HG02610 (cell line): ENCODE results near the gene ELL.

Source experiments
- ATAC-seq: cut with Tn5 transposase; IDR thresholded peaks from one replicate; pipeline ENCODE4 v1.9.1; 2021; ENCODE audit warnings: mild to moderate bottlenecking, moderate library complexity; ENCODE audit not compliant: unreplicated experiment

The ELL gene

DNA sequence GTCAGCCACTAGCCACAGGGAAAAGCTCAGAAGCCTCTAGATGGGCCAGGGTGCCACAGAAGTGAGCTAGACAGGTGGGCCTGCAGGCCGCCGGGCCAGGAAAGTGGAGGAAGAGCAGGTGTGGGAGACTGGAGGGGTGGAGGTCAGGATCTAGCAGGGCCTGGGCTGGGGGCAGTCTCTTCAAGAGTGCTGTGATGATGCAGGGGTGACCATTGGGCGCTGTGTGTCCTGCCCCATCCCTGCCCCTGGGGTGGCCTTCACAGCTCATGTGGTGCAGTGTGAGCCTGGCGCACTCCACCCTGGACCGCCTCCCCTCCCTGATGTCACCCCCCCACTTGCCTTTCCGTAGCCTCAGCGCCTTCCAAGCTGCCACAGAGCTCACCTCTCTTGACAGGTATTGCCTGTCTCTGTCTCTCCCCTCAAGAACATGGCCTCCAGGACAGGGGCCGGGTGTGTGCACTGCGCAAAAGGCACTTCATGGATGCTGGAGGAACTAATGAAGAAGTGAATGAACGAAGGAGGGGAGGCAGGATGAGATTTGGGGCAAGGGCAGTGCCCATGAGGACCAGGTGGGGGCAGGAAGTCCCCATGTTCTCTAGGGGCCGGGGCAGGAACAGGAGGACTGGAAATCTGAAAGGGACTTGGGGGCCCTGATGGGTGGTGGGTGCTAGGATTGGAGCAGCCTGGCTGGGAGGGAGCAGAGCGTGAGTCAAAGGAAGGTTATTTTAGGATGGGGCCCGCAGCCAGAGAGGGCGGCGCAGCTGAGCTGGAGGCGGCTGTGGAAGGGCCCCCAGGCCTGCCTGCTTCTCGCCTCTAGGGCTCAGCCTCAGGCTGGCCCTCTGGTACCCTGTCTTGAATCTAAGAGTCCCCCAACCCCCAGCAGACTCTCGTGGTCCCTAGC is 96.1 kb downstream of the ELL start:
- no peak for ATAC-seq

DNA sequence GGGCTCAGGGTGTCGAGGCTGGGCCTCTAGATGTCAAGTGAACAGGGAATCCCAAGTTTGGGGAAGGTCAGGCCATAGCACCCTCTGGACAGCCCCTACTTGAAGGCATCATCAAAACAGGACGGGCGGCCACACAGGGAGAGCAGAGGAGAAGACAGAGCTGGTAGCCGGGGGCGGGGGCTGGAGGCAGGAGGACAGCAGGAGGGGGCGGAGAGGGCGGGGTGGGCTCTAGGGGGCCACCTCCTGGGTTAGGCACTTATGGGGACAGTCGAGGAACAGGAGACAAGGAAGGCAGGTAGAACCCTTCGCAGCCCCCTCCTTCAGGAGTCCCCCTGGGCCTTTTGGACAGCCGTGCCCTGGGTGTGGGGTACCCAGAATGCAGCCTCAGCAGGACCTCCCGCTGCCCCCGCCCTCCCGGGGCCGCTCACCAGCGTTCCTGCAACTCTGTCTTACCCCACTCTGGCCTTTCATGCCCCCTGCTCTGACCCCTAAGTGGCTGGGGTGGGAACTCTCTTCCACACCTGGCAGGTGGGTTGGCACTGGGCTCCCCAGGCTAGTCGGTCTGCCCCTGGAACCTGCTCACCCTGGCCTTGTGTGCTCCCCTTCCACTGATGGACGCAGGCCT is 96.9 kb downstream of the ELL start:
- no peak for ATAC-seq

DNA sequence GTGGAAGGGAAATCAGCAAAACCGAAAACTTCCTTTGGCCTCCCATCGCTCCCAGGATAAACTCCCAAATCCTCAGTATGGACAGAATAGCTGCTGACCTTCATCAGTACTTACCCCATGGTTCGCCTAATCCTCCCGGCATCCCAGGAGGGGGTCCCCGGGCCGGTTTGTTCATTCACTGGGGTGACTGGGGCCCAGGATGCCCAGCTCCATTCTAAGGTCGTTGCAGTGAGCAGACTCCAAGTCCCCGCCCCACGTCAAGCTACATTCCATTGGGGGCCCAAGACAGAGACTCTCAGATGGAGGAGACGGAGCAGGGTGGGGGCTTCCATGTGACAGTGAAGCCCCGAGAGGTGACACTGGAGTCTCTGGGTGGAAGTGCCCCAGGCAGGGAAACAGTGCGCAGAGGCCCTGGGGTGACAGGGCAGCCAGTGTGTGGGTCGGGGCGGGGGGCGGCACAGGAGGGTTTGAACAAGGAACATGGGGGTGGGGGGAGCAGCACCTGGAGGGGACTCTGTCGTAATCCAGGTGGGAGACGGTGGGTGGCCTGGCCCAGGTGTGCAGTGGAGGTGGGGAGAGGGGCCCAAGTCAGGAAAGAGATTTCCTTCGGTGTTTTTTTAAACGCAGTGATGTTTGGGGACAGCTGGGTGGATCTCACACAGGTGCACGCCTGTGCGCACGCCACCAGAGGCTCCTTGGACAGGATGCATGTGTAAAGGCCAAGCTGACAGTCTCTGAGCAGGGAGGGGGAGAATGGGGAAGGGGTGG is 97.6 kb downstream of the ELL start:
- ATAC-seq: no peak

GRCh38 chr19:18423258-18424020 is 98.4 kb downstream of the ELL start:
- ATAC-seq: no peak

- ATAC-seq: no peak
Measured at GRCh38 chr19:18422530-18423191, 99.2 kb downstream of the ELL start.

GRCh38 chr19:18421371-18421959 is 100.4 kb downstream of the ELL start:
- no peak for ATAC-seq

DNA sequence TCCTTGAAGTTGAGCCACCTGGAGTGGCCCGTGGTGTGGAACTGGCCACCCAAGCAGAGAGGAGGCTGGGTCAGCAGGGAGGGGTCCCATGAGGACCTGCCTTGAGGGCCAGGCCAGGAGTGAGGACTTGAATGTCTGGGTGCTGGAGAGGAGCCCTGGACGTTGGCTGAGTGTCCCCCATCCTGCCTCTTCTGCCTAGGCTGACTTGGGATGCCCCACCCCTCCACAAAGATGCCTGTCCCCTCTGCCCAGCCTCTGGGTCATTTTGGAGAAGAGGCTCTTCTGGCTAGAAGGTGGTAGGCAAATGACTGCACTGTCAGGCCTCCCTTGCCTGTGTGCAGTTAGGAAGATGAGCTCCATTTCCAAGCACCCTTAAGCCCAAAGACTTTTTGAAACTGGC is 100.9 kb downstream of the ELL start:
- ATAC-seq: no peak

DNA sequence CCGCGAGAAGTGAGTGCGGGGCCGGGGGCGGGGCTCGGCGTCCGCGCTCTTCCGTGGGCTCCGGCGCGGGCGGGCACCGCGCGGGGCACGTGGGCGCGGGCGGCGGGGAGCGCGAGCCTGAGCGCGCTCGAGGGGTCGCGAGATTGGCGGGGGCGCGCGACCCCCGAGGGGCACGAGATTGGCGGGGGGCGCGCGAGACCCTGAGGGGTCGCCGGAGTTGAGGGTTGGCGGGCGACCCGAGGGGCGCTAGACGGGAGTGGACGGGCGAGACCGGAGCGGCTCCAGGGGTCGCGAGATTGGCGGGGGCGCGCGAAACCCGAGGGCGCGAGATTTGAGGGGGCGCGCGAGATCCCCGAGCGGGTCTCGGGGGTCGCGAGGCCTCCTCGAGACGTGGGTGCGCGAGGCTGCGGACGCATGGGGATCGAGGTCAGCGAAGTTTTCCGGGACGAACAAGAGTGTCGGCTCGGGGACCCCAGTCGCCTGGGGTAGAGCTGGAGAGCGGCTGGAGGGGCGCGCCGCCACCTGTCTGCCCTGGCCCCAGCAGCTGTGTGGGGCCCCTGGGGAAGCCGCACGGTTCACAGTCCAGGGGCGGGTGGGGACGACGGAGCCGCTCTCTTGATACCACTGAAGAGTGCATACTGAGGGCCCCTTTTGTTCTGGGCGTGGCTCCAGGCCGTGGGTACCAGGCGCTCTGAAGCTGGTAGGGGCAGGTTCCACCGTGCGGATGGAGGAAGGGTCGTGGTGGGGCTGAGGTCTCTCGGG is 102.0 kb downstream of the ELL start:
- ATAC-seq: no peak

- no peak for ATAC-seq
Measured at GRCh38 chr19:18419195-18419698, 102.6 kb downstream of the ELL start, which contains the start of gene SSBP4. Gene SSBP4, plus strand, starts transcription at chr19:18419398. Its CDS starts 251 bp downstream, at chr19:18419649.

DNA sequence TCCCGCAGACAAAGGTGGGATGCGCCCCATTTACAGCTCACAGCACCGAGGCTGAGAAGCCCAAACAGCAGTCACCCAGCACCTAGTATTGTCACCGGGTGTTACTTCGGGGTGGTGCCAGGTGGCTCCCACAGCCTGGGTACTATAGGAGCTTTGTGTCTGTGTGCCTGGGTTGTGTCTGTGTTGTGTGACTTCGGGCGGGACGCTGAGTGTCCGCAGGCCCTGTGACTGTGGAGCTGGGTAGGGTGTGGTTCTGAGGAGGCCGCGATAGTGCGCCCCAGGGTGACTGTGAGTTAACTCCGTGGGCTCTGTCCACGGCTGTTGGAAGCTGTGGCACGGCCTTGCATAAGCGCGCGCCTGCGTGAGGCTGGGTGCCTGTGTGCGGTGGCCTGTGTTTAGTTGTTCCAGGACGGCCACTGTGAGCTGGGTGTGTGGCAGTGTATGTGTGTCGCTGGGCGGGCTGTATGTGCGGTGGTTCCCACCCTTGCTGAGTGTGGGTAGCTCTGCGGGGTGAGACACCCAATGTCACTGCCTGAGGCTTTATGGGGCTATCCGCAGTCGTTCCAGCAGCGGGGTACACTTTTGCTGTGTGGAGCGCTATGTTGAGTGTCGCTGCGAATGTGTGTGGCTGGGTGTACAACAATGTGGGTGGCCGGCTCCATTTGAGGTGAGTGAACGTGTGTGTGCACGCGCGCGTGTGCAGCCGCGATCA is 103.2 kb downstream of the ELL start:
- no peak for ATAC-seq

DNA sequence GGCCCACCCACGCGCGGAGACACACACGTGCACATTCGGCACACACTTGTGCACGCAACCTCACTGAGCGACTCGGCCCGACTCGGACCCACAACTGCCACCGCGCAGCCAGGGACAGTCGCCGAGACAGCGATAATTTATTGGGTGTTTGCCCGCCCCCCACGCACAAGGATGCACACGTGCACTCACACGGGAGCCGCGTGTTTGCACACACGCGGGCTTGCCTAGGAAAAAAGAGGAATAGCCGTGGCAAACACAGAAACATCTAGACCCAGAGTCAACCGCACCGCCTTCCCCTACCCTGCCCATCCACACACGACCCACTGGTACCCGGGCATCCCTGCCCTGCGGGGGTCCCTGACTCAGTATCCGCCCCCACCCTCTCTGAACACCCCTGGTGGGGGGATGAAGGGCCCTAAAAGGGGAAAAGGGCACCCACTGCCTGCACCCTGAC is 103.8 kb downstream of the ELL start:
- ATAC-seq: no peak

- ATAC-seq: no peak
Measured at GRCh38 chr19:18417250-18418028, 104.4 kb downstream of the ELL start.

DNA sequence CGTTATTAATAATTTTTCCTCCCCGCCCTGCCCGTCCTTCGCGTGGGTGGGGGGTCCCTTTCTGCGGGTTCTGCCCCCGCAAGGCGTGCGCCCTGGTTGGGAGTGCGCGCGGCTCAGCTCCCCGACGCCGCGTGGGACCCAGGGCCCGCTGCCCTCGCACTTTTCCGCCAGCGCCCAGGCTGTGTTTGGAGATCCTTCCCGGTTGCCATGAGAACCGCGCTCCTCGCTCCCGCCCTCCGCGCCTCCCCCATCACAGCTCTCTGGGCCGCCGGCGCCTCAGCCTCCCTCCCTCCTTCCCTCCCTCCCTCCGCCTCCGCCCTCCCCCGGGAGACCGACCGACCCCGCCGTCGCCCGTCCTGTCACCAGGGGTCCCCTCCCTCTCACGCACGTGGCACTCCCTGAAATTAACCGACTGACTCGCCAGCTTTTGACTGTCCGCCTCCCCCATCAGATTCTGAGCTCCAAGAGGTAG is 105.1 kb downstream of the ELL start:
- no peak for ATAC-seq

GRCh38 chr19:18415178-18415867 is 106.5 kb downstream of the ELL start:
- ATAC-seq: no peak

DNA sequence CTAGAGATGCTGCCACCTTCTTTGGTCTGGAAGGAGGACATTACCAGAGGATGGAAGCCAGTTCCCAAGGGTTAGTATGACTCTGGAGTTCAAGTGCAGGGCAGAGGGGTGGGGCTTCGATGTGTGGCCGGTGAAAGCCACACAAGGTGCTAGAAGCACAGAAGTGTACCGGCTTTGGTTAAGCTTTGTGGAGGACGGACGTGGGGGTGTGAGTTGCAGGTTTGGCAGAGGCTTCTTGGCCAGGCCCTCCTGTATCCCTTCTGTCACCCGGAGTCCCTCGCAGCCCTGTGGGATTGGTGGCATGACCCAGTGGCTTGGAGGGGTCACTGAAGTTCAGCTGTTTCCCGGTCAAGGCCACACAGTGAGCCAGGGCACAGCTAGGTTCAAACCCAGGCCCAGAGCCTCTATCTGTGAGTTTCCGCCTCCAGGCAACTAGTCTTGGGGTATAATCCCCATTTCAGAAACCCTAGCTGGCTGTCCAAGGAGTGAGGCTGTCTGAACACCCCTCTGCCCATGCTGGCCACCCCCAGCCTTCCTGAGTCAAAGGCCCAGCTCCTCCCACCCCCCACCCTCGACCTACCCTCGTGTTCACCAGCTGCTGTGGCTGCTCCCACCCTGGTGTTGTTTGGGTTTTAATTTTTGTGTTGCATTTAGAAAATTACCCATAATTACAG is 107.2 kb downstream of the ELL start:
- no peak for ATAC-seq

DNA sequence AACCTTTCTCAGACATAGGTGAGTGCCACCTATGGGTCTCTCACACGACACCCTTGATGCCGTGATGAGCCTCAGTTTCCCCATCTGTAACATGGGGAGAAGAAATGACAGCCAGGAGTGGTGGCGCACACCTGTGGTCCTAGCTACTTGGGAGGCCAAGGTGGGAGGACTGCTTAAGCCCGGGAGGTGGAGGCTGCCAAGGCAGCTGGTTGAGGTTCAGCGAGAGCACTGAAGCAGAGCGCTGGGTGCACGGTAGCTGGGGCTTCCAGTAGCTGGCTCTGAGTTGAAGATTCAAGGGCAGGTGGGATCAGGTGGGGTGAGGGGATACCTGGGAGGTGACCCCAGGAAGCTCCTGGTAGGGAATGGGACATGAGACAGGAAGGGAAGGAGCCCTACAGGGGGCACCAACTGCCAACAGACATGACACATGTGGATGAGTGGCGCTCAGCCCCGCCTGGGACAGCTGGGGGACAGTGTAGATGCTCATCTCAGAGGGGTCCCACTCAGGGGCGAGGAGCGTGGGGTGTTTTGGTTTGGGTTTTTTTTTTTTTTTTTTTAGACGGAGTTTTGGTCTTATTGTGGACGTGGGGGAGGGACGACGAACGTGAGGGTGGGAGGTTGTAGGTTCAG is 109.1 kb downstream of the ELL start:
- no peak for ATAC-seq
